ENCODE measurements around the gene LYSMD1. TPM values are rescaled to one million over a fixed set of nuclear protein-coding genes. Genes with fewer than 3 reads are reported as not detected.

Gene LYSMD1
- total RNA-seq, 1 experiment from 2014 or later = 5.1 TPM

DNA sequence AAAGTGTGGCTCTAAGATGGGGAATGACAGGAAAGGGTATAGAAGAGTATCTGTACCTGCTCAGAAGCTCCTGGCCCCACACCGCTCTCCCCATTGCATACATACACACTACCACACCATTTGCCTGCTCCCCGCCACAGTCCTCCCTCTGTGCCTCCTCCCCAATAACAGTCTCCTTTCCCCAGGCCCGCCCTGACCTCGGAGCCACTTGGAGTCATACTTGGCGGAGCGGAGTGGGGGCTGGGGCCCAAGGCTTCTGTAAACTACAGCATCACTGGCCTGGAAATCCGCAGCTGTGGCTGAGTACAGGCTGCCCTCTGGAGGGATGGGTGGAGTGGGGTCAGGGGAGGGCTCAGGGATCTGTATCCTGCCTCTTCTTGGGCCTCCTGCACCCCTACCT, 27.9 kb downstream of the LYSMD1 start:
- no peaks in the 10 kb centered on the region for H3K4me1 ChIP-seq (ENCODE audit: control insufficient read depth, insufficient read depth, low read length)
- BruUV-seq (replicated peaks) = no TSS peak
- POLR2A ChIA-PET = no interaction called here
- no peaks in the 10 kb centered on the region for H3K36me3 ChIP-seq (ENCODE audit: control insufficient read depth, insufficient read depth, low read length)
- H3K27me3 ChIP-seq (ENCODE audit: control insufficient read depth, insufficient read depth, low read length) = no peaks in the 10 kb centered on the region
- in situ Hi-C loops (cut with HindIII; ENCODE audit: low pct_unique_long_range_greater_than_20kb, low sequenced_read_pairs) (no loop called here), intact Hi-C loops (cut with micrococcal nuclease; ENCODE audit: unreplicated experiment) (no loop called here)
- H3K4me3 ChIP-seq (ENCODE audit: low read depth in 2 of 2, low read length in 2 of 2) = no peak overlapping the region
- TF ChIP-seq, protein P1, sequence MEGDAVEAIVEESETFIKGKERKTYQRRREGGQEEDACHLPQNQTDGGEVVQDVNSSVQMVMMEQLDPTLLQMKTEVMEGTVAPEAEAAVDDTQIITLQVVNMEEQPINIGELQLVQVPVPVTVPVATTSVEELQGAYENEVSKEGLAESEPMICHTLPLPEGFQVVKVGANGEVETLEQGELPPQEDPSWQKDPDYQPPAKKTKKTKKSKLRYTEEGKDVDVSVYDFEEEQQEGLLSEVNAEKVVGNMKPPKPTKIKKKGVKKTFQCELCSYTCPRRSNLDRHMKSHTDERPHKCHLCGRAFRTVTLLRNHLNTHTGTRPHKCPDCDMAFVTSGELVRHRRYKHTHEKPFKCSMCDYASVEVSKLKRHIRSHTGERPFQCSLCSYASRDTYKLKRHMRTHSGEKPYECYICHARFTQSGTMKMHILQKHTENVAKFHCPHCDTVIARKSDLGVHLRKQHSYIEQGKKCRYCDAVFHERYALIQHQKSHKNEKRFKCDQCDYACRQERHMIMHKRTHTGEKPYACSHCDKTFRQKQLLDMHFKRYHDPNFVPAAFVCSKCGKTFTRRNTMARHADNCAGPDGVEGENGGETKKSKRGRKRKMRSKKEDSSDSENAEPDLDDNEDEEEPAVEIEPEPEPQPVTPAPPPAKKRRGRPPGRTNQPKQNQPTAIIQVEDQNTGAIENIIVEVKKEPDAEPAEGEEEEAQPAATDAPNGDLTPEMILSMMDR (IDR thresholded peaks at IDR 0.05) = no peak
- TF ChIP-seq, protein P2, sequence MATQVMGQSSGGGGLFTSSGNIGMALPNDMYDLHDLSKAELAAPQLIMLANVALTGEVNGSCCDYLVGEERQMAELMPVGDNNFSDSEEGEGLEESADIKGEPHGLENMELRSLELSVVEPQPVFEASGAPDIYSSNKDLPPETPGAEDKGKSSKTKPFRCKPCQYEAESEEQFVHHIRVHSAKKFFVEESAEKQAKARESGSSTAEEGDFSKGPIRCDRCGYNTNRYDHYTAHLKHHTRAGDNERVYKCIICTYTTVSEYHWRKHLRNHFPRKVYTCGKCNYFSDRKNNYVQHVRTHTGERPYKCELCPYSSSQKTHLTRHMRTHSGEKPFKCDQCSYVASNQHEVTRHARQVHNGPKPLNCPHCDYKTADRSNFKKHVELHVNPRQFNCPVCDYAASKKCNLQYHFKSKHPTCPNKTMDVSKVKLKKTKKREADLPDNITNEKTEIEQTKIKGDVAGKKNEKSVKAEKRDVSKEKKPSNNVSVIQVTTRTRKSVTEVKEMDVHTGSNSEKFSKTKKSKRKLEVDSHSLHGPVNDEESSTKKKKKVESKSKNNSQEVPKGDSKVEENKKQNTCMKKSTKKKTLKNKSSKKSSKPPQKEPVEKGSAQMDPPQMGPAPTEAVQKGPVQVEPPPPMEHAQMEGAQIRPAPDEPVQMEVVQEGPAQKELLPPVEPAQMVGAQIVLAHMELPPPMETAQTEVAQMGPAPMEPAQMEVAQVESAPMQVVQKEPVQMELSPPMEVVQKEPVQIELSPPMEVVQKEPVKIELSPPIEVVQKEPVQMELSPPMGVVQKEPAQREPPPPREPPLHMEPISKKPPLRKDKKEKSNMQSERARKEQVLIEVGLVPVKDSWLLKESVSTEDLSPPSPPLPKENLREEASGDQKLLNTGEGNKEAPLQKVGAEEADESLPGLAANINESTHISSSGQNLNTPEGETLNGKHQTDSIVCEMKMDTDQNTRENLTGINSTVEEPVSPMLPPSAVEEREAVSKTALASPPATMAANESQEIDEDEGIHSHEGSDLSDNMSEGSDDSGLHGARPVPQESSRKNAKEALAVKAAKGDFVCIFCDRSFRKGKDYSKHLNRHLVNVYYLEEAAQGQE (IDR thresholded peaks at IDR 0.05; ENCODE audit: insufficient read depth in 1 of 2, low read depth in 2 of 2, low read length in 1 of 2) = no peak
- TF ChIP-seq TCF7L2 (IDR thresholded peaks at IDR 0.05; ENCODE audit: low read depth, low read length) = no peak
- TF ChIP-seq POLR2AphosphoS5 (IDR thresholded peaks at IDR 0.05; ENCODE audit: low read depth, low read length) = no peak
- no peak for TF ChIP-seq SIN3A (IDR thresholded peaks at IDR 0.05; ENCODE audit: borderline replicate concordance, insufficient read depth, low read depth, low read length)
- ATAC-seq (no peak), DNase-seq (ENCODE audit: low read depth, low spot score) (no peak)
- CTCF ChIA-PET = no interaction called here
- no peaks in the 10 kb centered on the region for H3K9me3 ChIP-seq (ENCODE audit: control insufficient read depth, insufficient read depth, low read depth, low read length)
- H3K27ac ChIP-seq (ENCODE audit: low read length) = no peak overlapping the region

DNA sequence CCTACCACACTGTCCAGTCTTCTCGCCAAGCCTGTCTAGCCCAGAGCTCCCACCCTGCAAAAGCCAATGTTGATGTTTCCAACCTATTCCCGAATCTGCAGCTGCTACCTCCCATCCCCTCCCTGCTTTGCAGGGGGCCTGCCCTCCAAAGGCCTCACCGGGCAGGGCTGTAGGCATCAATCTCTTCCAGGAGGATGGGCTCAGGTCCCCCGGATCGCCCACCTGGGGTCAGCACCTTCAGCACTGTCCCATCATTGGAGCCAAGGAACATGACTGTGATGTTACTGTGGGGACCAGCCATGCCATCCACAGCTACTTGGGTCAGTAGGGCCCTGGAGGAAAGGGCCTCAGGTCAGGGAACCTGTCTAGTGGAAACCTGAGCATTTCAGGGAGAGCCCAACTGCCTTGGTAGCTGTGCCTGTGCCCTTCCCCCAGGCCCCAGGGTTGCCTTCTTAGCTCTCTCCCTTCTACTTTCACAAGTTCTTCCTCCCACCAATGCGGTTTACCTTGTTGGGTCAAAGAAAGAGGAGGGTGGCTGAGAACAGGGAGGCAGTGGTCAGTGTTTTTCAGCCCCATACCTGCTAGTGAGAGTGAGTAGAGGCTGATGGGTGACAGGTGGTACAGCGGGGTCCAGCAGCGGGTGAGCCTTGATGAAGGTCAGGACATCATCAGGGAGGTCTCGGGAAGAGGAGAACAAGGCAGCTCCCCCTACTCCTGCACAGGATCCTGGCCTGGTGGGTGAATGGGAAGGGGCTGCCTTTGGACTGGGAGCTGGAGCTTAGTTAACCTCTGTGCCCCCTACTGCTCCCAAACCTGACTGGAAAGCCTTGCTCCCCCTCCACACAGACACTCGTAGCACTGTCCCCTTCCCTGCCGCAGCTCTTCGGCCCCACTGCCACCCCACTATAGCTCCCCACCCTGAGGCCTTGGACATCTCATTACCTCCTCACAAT, 30.0 kb downstream of the LYSMD1 start:
- Histone ChIP-seq H3K4me1 (ENCODE audit: control insufficient read depth, insufficient read depth, low read length) (no peaks in the 10 kb centered on the region), H3K36me3 (ENCODE audit: control insufficient read depth, insufficient read depth, low read length) (no peaks in the 10 kb centered on the region), H3K9me3 (ENCODE audit: control insufficient read depth, insufficient read depth, low read depth, low read length) (no peaks in the 10 kb centered on the region), H3K4me3 (ENCODE audit: low read depth in 2 of 2, low read length in 2 of 2) (no peak overlapping the region), H3K27ac (ENCODE audit: low read length) (no peak overlapping the region), H3K27me3 (ENCODE audit: control insufficient read depth, insufficient read depth, low read length) (no peaks in the 10 kb centered on the region)
- ChIA-PET POLR2A (no interaction called here), CTCF (no interaction called here)
- DNase-seq (ENCODE audit: low read depth, low spot score) (no peak), ATAC-seq (no peak)
- no TSS peak for BruUV-seq (replicated peaks)
- in situ Hi-C loops (cut with HindIII; ENCODE audit: low pct_unique_long_range_greater_than_20kb, low sequenced_read_pairs) (no loop called here), intact Hi-C loops (cut with micrococcal nuclease; ENCODE audit: unreplicated experiment) (no loop called here)
- TF ChIP-seq, protein P2 (IDR thresholded peaks at IDR 0.05; ENCODE audit: insufficient read depth in 1 of 2, low read depth in 2 of 2, low read length in 1 of 2) = no peak
- TF ChIP-seq SIN3A (IDR thresholded peaks at IDR 0.05; ENCODE audit: borderline replicate concordance, insufficient read depth, low read depth, low read length) = no peak
- TF ChIP-seq, protein P1 (IDR thresholded peaks at IDR 0.05) = no peak
- TF ChIP-seq POLR2AphosphoS5 (IDR thresholded peaks at IDR 0.05; ENCODE audit: low read depth, low read length) = no peak
- no peak for TF ChIP-seq TCF7L2 (IDR thresholded peaks at IDR 0.05; ENCODE audit: low read depth, low read length)

Measured in Panc1 (cell line).